Measurements from ENCODE around the gene GKN2.

GKN2 gene

GRCh38 chr2:68952887-68953521 lies at the start of gene GKN2:
Gene GKN2, minus strand, starts transcription at chr2:68952893. Its CDS starts 32 bp downstream, at chr2:68952861.
- Histone ChIP-seq H3K4me1 (ENCODE audit: control insufficient read depth in 2 of 2, insufficient read depth in 2 of 2, low read length in 2 of 2) (no peaks in the 10 kb centered on the region), H3K27me3 (ENCODE audit: control insufficient read depth in 2 of 2, insufficient read depth in 2 of 2, low read length in 2 of 2) (no peaks in the 10 kb centered on the region), H3K9me3 (ENCODE audit: control insufficient read depth in 2 of 2, low read length in 2 of 2) (no peaks in the 10 kb centered on the region), H3K36me3 (ENCODE audit: control insufficient read depth in 2 of 2, insufficient read depth in 2 of 2, low read length in 2 of 2) (no peaks in the 10 kb centered on the region), H3K9ac (ENCODE audit: low read depth in 1 of 2, low read length in 2 of 2) (no peak within 1 kb of the TSS), H3K27ac (ENCODE audit: low read depth in 2 of 2, low read length in 2 of 2) (no peak within 1 kb of the TSS), H3K4me3 (ENCODE audit: low read length in 2 of 2) (no peak within 1 kb of the TSS)

- no peaks in the 10 kb centered on the region for H3K36me3 ChIP-seq (ENCODE audit: control insufficient read depth in 2 of 2, insufficient read depth in 2 of 2, low read length in 2 of 2)
- no peaks in the 10 kb centered on the region for H3K9me3 ChIP-seq (ENCODE audit: control insufficient read depth in 2 of 2, low read length in 2 of 2)
- H3K27ac ChIP-seq (ENCODE audit: low read depth in 2 of 2, low read length in 2 of 2) = no peak overlapping the region
- peaks cover 0 to 2% of the 10 kb centered on the region in 2 donors for H3K27me3 ChIP-seq (ENCODE audit: control insufficient read depth in 2 of 2, insufficient read depth in 2 of 2, low read length in 2 of 2)
- H3K4me3 ChIP-seq (ENCODE audit: low read length in 2 of 2) = no peak overlapping the region
- H3K4me1 ChIP-seq (ENCODE audit: control insufficient read depth in 2 of 2, insufficient read depth in 2 of 2, low read length in 2 of 2) = no peaks in the 10 kb centered on the region
- no peak overlapping the region for H3K9ac ChIP-seq (ENCODE audit: low read depth in 1 of 2, low read length in 2 of 2)
These were observed 49.2 kb upstream of the GKN2 start for GRCh38 chr2:69001879-69002278.

- no peak overlapping the region for H3K4me3 ChIP-seq (ENCODE audit: low read length in 2 of 2)
- no peaks in the 10 kb centered on the region for H3K36me3 ChIP-seq (ENCODE audit: control insufficient read depth in 2 of 2, insufficient read depth in 2 of 2, low read length in 2 of 2)
- no peaks in the 10 kb centered on the region for H3K4me1 ChIP-seq (ENCODE audit: control insufficient read depth in 2 of 2, insufficient read depth in 2 of 2, low read length in 2 of 2)
- H3K27me3 ChIP-seq (ENCODE audit: control insufficient read depth in 2 of 2, insufficient read depth in 2 of 2, low read length in 2 of 2) = peaks cover 0 to 2% of the 10 kb centered on the region in 2 donors
- no peak overlapping the region for H3K27ac ChIP-seq (ENCODE audit: low read depth in 2 of 2, low read length in 2 of 2)
- no peak overlapping the region for H3K9ac ChIP-seq (ENCODE audit: low read depth in 1 of 2, low read length in 2 of 2)
- no peaks in the 10 kb centered on the region for H3K9me3 ChIP-seq (ENCODE audit: control insufficient read depth in 2 of 2, low read length in 2 of 2)
These were observed 44.7 kb upstream of the GKN2 start for GRCh38 chr2:68997401-68997800.

GRCh38 chr2:68995916-68996315 lies 43.2 kb upstream of the GKN2 start:
- Histone ChIP-seq H3K27ac (ENCODE audit: low read depth in 2 of 2, low read length in 2 of 2) (no peak overlapping the region), H3K9me3 (ENCODE audit: control insufficient read depth in 2 of 2, low read length in 2 of 2) (no peaks in the 10 kb centered on the region), H3K9ac (ENCODE audit: low read depth in 1 of 2, low read length in 2 of 2) (no peak overlapping the region), H3K4me3 (ENCODE audit: low read length in 2 of 2) (no peak overlapping the region), H3K4me1 (ENCODE audit: control insufficient read depth in 2 of 2, insufficient read depth in 2 of 2, low read length in 2 of 2) (no peaks in the 10 kb centered on the region), H3K27me3 (ENCODE audit: control insufficient read depth in 2 of 2, insufficient read depth in 2 of 2, low read length in 2 of 2) (peaks cover 2% of the 10 kb centered on the region in 2 donors), H3K36me3 (ENCODE audit: control insufficient read depth in 2 of 2, insufficient read depth in 2 of 2, low read length in 2 of 2) (no peaks in the 10 kb centered on the region)

- Histone ChIP-seq H3K4me1 (ENCODE audit: control insufficient read depth in 2 of 2, insufficient read depth in 2 of 2, low read length in 2 of 2) (no peaks in the 10 kb centered on the region), H3K4me3 (ENCODE audit: low read length in 2 of 2) (no peak overlapping the region), H3K9me3 (ENCODE audit: control insufficient read depth in 2 of 2, low read length in 2 of 2) (no peaks in the 10 kb centered on the region), H3K27ac (ENCODE audit: low read depth in 2 of 2, low read length in 2 of 2) (no peak overlapping the region), H3K27me3 (ENCODE audit: control insufficient read depth in 2 of 2, insufficient read depth in 2 of 2, low read length in 2 of 2) (peaks cover 2% of the 10 kb centered on the region in 2 donors), H3K9ac (ENCODE audit: low read depth in 1 of 2, low read length in 2 of 2) (no peak overlapping the region), H3K36me3 (ENCODE audit: control insufficient read depth in 2 of 2, insufficient read depth in 2 of 2, low read length in 2 of 2) (no peaks in the 10 kb centered on the region)
These were observed 42.2 kb upstream of the GKN2 start for GRCh38 chr2:68994864-68995263.

- no peaks in the 10 kb centered on the region for H3K4me1 ChIP-seq (ENCODE audit: control insufficient read depth in 2 of 2, insufficient read depth in 2 of 2, low read length in 2 of 2)
- H3K9ac ChIP-seq (ENCODE audit: low read depth in 1 of 2, low read length in 2 of 2) = no peak overlapping the region
- H3K27me3 ChIP-seq (ENCODE audit: control insufficient read depth in 2 of 2, insufficient read depth in 2 of 2, low read length in 2 of 2) = peaks cover 0 to 2% of the 10 kb centered on the region in 2 donors
- H3K4me3 ChIP-seq (ENCODE audit: low read length in 2 of 2) = no peak overlapping the region
- H3K27ac ChIP-seq (ENCODE audit: low read depth in 2 of 2, low read length in 2 of 2) = no peak overlapping the region
- no peaks in the 10 kb centered on the region for H3K36me3 ChIP-seq (ENCODE audit: control insufficient read depth in 2 of 2, insufficient read depth in 2 of 2, low read length in 2 of 2)
- no peaks in the 10 kb centered on the region for H3K9me3 ChIP-seq (ENCODE audit: control insufficient read depth in 2 of 2, low read length in 2 of 2)
These were observed 41.0 kb upstream of the GKN2 start for GRCh38 chr2:68993660-68994059.

- no peaks in the 10 kb centered on the region for H3K4me1 ChIP-seq (ENCODE audit: control insufficient read depth in 2 of 2, insufficient read depth in 2 of 2, low read length in 2 of 2)
- H3K4me3 ChIP-seq (ENCODE audit: low read length in 2 of 2) = no peak overlapping the region
- no peak overlapping the region for H3K9ac ChIP-seq (ENCODE audit: low read depth in 1 of 2, low read length in 2 of 2)
- no peaks in the 10 kb centered on the region for H3K9me3 ChIP-seq (ENCODE audit: control insufficient read depth in 2 of 2, low read length in 2 of 2)
- H3K36me3 ChIP-seq (ENCODE audit: control insufficient read depth in 2 of 2, insufficient read depth in 2 of 2, low read length in 2 of 2) = no peaks in the 10 kb centered on the region
- H3K27ac ChIP-seq (ENCODE audit: low read depth in 2 of 2, low read length in 2 of 2) = no peak overlapping the region
- peaks cover 0 to 2% of the 10 kb centered on the region in 2 donors for H3K27me3 ChIP-seq (ENCODE audit: control insufficient read depth in 2 of 2, insufficient read depth in 2 of 2, low read length in 2 of 2)
These were observed 40.2 kb upstream of the GKN2 start for GRCh38 chr2:68992933-68993332.

GRCh38 chr2:68992341-68992740 lies 39.6 kb upstream of the GKN2 start:
- no peaks in the 10 kb centered on the region for H3K4me1 ChIP-seq (ENCODE audit: control insufficient read depth in 2 of 2, insufficient read depth in 2 of 2, low read length in 2 of 2)
- no peak overlapping the region for H3K27ac ChIP-seq (ENCODE audit: low read depth in 2 of 2, low read length in 2 of 2)
- H3K9me3 ChIP-seq (ENCODE audit: control insufficient read depth in 2 of 2, low read length in 2 of 2) = no peaks in the 10 kb centered on the region

GRCh38 chr2:68989035-68989434 lies 36.3 kb upstream of the GKN2 start:
- no peak overlapping the region for H3K4me3 ChIP-seq (ENCODE audit: low read length in 2 of 2)
- H3K9ac ChIP-seq (ENCODE audit: low read depth in 1 of 2, low read length in 2 of 2) = no peak overlapping the region
- no peak overlapping the region for H3K27ac ChIP-seq (ENCODE audit: low read depth in 2 of 2, low read length in 2 of 2)
- no peaks in the 10 kb centered on the region for H3K9me3 ChIP-seq (ENCODE audit: control insufficient read depth in 2 of 2, low read length in 2 of 2)
- H3K4me1 ChIP-seq (ENCODE audit: control insufficient read depth in 2 of 2, insufficient read depth in 2 of 2, low read length in 2 of 2) = no peaks in the 10 kb centered on the region
- H3K36me3 ChIP-seq (ENCODE audit: control insufficient read depth in 2 of 2, insufficient read depth in 2 of 2, low read length in 2 of 2) = no peaks in the 10 kb centered on the region
- peaks cover 0 to 2% of the 10 kb centered on the region in 2 donors for H3K27me3 ChIP-seq (ENCODE audit: control insufficient read depth in 2 of 2, insufficient read depth in 2 of 2, low read length in 2 of 2)

More at GRCh38 chr2:68992341-68992740, 39.6 kb upstream of the GKN2 start:
- Histone ChIP-seq H3K36me3 (ENCODE audit: control insufficient read depth in 2 of 2, insufficient read depth in 2 of 2, low read length in 2 of 2) (no peaks in the 10 kb centered on the region), H3K4me3 (ENCODE audit: low read length in 2 of 2) (no peak overlapping the region), H3K9ac (ENCODE audit: low read depth in 1 of 2, low read length in 2 of 2) (no peak overlapping the region), H3K27me3 (ENCODE audit: control insufficient read depth in 2 of 2, insufficient read depth in 2 of 2, low read length in 2 of 2) (peaks cover 0 to 2% of the 10 kb centered on the region in 2 donors)

- H3K36me3 ChIP-seq (ENCODE audit: control insufficient read depth in 2 of 2, insufficient read depth in 2 of 2, low read length in 2 of 2) = no peaks in the 10 kb centered on the region
- no peaks in the 10 kb centered on the region for H3K27me3 ChIP-seq (ENCODE audit: control insufficient read depth in 2 of 2, insufficient read depth in 2 of 2, low read length in 2 of 2)
- H3K9me3 ChIP-seq (ENCODE audit: control insufficient read depth in 2 of 2, low read length in 2 of 2) = no peaks in the 10 kb centered on the region
- H3K27ac ChIP-seq (ENCODE audit: low read depth in 2 of 2, low read length in 2 of 2) = no peak overlapping the region
- H3K4me3 ChIP-seq (ENCODE audit: low read length in 2 of 2) = no peak overlapping the region
- no peak overlapping the region for H3K9ac ChIP-seq (ENCODE audit: low read depth in 1 of 2, low read length in 2 of 2)
- no peaks in the 10 kb centered on the region for H3K4me1 ChIP-seq (ENCODE audit: control insufficient read depth in 2 of 2, insufficient read depth in 2 of 2, low read length in 2 of 2)
These were observed 34.4 kb upstream of the GKN2 start for GRCh38 chr2:68987021-68987503.

All from mucosa of rectum (tissue), 2 donors.